GM12872 (cell line): ENCODE results near the gene MGLL.

Experiments
- TF ChIP-seq, protein P1 (sequence below): IDR thresholded peaks from 3 replicates; pipeline ENCODE4 v1.5.1; 2011; ENCODE audit warnings: low read depth, mild to moderate bottlenecking, low read length, moderate library complexity; ENCODE audit not compliant: insufficient read depth

Gene MGLL

DNA sequence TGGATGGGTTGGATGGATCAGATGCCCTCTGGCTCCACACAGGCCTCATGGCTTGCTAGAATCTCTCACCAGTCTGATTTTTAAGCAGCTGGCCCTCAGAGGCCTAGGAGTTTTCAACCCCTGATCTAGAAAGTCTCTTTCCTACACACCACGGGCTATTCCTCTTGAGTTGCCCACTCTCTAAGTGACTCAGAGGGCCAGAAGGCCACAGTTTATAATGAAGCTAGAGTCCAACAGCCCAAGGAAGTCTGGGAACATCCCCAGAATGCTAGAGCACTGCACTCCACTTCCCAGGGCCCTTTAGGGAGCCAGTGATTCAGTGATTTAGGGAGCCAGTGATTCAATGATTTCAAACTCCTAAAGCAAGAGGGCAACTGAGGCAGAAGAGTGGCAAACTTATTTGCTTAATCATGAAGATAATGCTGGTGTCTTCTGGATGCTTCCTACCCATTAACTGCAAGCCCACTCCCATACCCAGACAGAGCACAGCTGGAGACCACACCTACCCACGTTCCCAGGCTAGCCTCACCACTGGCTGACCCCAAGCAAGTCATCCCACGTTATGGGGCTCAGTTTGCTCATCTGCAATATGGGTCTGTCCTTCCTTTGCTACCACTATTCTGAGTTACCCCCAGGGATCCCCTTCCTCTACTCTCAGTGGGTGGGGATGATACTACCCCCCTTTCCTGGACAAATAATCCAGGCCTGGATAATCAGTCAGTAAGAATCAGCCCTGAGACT, 112.8 kb downstream of the MGLL start:
- TF ChIP-seq, protein P1, sequence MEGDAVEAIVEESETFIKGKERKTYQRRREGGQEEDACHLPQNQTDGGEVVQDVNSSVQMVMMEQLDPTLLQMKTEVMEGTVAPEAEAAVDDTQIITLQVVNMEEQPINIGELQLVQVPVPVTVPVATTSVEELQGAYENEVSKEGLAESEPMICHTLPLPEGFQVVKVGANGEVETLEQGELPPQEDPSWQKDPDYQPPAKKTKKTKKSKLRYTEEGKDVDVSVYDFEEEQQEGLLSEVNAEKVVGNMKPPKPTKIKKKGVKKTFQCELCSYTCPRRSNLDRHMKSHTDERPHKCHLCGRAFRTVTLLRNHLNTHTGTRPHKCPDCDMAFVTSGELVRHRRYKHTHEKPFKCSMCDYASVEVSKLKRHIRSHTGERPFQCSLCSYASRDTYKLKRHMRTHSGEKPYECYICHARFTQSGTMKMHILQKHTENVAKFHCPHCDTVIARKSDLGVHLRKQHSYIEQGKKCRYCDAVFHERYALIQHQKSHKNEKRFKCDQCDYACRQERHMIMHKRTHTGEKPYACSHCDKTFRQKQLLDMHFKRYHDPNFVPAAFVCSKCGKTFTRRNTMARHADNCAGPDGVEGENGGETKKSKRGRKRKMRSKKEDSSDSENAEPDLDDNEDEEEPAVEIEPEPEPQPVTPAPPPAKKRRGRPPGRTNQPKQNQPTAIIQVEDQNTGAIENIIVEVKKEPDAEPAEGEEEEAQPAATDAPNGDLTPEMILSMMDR: no peak

DNA sequence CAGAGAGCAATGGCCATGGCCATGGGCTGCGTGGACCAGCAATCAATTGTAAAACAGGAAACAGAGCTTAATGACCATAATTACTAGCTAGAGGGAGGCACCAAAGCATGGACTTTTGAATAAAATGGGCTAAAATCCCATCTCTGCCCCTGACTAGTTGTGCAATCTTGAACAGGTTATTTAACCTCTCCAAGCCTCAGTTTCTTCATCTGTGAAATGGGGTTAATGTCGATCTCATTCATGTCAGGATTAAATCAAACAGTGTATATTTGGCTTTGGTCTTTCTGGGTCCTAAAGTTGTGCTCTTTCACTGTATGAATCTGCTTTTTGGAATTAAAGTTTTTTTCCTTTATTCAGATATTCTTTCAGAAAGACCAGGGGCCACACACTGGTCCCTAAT, 113.5 kb downstream of the MGLL start:
- TF ChIP-seq, protein P1: no peak

DNA sequence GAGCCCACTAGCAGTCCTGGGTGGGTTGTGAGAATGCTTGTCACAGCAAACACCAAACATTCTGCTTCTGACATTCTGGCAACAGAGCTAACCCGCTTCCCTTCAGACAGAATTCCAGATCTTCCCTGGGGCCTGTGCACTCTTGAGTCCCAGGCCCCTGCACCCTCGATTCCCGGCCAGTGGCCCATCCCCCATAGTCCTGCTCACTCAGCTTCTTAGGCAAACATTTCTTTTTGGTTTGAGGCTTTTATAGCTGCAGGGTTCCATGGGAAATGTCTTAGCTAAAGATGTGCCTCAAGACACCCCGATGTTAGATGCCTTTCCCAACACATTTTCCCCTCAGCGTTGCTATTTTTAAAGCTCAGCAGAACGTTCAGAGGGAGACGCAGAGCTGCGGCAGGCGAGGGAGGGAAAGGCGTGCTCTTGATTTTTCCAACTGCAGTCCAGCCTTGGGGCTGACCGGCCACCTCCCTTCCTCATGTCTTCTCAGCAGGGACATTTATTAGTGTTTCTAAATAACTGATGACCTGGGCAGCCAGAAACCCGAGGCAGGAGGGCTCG, 114.4 kb downstream of the MGLL start:
- TF ChIP-seq, protein P1: no peak

DNA sequence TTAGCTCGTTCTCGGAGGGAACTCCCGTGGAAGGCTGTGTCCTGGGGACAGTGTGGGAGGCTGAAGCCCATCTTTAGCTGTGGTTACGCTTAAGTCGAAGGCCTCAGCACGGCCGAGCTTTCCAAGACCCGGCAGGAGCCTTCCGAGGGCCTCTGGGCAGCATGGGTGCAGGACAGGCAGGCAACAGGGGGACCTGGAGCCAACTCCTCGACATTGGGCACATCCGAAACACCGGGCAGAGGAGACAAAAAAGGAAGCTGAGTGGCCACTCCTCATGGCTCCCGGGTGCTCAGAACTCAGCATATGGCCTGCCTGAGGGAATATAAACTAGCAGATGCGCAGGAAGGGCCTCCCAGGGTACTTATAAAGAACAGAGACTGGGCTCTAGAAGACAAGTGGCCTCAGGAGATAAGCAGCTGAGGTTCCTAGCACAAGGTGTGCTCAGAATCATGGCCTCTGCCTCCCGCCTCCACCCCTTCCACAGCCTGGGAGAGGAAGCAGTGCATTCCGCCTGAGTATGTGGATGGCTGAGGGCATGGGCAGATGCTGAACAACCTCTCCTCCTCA, 115.4 kb downstream of the MGLL start:
- TF ChIP-seq, protein P1: no peak

DNA sequence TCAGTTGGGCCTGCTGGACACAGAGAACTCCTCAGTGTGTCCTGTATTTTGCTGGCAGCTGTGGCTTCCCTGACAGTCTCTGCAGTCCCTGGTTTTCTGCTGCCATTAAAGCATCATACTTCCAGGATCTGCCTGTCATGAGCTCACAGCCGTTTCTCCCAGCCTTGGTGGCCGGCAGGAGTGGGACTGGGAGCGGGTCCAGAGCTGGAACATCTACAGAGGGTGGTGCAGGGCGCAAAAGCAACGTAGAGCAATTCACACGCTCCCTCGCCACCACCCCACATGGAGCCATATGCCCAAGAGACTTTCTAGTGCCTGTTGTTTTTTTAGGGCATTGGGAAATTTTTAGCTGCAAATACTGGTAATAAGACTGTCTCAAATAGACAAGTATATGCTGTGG, 116.0 kb downstream of the MGLL start:
- TF ChIP-seq, protein P1: no peak

DNA sequence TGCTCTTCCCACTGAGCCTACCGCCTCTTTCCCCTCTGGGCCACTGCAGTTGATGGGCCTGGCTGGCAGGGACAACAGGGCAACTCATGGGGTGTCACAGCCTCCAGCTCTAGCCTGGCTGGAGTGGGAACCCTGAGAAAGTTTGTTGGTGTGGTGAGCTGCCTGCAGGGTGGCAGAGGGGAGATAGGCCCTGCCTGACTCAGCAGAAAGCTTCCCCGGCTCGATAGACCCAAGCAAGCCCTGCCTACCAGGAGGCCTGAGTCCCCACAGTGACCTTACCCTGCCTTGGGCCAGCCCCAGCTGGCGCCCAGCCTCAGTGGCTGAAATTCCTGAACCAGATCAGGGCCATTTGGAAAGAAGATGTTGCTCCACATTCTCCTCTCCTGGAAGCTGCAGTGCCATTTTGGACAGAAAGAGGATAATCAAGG, 120.2 kb downstream of the MGLL start:
- TF ChIP-seq, protein P1: no peak

DNA sequence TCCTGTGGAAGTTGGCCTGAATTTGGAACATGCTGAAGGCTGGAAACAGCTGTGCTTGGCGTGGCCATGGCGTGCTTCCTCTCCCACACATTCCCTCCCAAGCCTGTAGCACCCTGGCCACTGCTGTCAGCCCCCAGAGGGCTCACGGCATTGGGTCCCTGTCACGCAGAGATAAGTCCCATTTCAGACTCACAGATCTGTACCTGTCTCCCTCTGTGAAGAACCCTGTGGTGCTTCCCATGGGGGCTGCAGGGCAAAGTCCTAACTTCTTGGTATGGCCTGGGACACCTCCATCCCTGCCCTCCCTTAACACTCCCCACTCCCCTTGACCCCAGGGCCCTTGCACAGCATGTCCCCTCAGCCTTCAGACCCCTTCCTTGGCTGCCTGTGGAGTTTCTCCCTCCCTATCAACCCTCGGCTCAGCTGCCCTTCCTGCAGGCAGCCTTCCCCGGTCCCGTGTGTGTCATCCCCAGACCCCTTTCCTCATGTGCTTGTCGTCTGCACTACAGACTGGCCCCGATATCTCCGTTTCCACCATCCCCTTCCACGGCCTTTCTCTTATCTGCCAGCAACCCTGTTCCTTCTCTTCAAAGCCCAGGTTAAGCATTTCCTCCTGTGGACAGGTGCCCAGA, 120.9 kb downstream of the MGLL start:
- TF ChIP-seq, protein P1: no peak
